Stimulated activated CD8-positive, alpha-beta memory T cell treated with anti-CD3 and anti-CD28 coated beads, Interleukin-12 subunit alpha, Interleukin-12 subunit beta, amount 100 ng/mL, for 1 hour (primary cell): ENCODE results near the gene FANCF.

Experiments
- DNase-seq: peaks from one replicate; pipeline ENCODE4 v3.0.0-alpha.2; 2020; ENCODE audit warnings: low read depth

Gene FANCF

GRCh38 chr11:22624742-22625447, 728 bp downstream of the FANCF start:
- DNase-seq, result peak; percentile 38

DNA sequence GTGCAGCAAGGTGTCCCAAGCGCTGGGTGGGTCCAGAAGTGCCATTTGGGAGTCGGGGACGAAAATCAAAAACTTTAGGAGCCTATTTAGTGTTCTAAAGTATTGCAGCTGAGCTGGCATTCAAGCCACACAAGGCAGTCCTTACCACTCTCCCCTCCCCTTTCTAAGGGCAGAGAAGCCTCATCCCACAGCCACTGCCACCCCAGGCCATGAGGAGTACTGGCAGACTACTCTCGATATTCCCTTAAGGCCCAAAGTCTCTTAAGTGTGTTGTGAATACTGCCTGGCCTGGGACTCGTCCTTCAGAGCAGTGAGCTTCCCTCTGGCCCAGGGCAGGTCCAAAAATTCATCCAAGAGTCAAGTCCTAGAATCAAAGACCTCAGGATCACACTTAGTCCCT, 7.8 kb downstream of the FANCF start:
- DNase-seq, result no peak

- DNase-seq, result no peak
These were observed 21.7 kb downstream of the FANCF start for GRCh38 chr11:22603933-22604332.

- no peak for DNase-seq
These were observed 23.1 kb downstream of the FANCF start for GRCh38 chr11:22602504-22602903.

DNA sequence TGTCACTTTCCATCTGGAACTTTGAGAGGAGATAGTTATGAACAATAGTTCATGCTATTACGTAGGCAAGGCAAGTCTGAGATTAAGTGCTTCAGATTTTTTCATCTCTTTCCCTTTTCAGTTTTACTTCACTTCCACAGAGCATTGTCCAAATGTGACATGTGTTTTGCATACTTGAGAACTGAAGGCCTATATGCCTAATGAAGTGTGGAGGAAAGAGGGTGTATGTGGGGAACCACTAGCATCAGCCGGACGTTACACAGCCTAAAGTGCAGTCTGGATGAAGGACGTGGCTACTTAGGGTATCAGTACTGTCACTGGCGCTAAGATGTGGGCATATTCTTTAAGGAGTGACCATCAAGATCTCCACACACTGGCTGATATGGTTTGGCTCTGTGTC, 26.2 kb downstream of the FANCF start:
- DNase-seq, result no peak

- no peak for DNase-seq
These were observed 28.6 kb downstream of the FANCF start for GRCh38 chr11:22597062-22597461.

- no peak for DNase-seq
These were observed 40.6 kb downstream of the FANCF start for GRCh38 chr11:22584976-22585375.

- DNase-seq, result no peak
These were observed 41.6 kb downstream of the FANCF start for GRCh38 chr11:22583963-22584492.

DNA sequence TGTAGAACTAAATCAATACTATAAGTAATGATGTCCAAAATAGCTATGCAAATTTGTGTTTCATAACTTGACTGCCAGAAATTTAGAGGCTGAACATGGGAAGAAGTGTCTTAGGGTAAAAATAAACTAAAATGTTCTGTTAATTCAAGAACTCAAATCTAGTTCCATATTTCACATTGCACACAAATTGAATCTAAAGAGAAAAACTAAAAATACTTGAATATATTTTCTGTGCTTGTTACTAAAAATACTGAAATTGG, 43.5 kb downstream of the FANCF start:
- no peak for DNase-seq

- no peak for DNase-seq
These were observed 44.1 kb downstream of the FANCF start for GRCh38 chr11:22581354-22582150.

- DNase-seq, result no peak
These were observed 47.8 kb downstream of the FANCF start for GRCh38 chr11:22577854-22578253.
